ENCODE results near the gene COBL.

COBL gene

GRCh38 chr7:50978633-50979215, 337.9 kb downstream of the COBL start:
- DNase-seq = no peak

- DNase-seq = no peak
These were observed 339.2 kb downstream of the COBL start for GRCh38 chr7:50977421-50977820.

- DNase-seq = no peak
These were observed 340.5 kb downstream of the COBL start for GRCh38 chr7:50976064-50976463.

GRCh38 chr7:50974240-50974639, 342.4 kb downstream of the COBL start:
- DNase-seq = no peak

GRCh38 chr7:50973814-50974213, 342.8 kb downstream of the COBL start:
- DNase-seq = no peak

GRCh38 chr7:50970092-50970491, 346.5 kb downstream of the COBL start:
- DNase-seq = no peak

All from NCI-H1092 (cell line).